ENCODE measurements around the gene ZMYND15.

DNA sequence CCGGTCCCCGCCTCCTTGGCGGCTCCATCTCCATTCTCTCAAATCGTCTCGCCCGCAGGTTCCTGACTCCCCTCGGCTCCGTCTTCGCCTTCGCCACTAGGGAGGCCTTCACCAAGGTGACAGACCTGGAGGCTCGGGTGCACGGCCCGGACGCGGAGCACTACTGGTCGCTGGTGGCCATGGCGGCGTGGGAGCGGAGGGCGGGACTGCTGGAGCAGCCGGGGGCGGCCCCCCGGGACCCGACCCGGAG is 50.0 kb downstream of the ZMYND15 start:
- TF ChIP-seq POLR2AphosphoS5 (IDR thresholded peaks at IDR 0.05; ENCODE audit: low read depth, low read length): no peak
- TF ChIP-seq POLR2A (IDR thresholded peaks at IDR 0.05; ENCODE audit: low read depth, low read length): no peak
- no peak for TF ChIP-seq TAF1 (IDR thresholded peaks at IDR 0.05; ENCODE audit: borderline replicate concordance, low read depth, low read length)
